ENCODE data around the gene PIGBOS1.

DNA sequence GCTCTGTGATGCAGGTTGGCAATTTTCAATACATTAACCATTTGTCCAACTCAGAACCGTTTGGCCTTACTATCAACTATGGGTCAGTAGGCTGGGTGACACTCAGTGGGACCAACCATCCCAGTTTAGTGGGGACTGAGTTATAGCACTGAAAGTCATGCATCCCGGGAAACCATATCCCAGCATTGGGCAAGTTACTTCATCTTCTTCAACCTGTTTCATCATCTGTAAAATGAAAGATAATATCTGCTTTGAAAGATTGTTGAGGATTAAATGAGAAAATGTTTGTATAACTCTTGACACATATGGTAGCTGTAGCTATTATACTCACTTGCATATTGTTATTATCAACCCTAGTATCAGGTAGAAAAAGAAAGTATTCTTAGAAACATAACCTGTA, 41.2 kb downstream of the PIGBOS1 start:
- TF ChIP-seq, protein P1, sequence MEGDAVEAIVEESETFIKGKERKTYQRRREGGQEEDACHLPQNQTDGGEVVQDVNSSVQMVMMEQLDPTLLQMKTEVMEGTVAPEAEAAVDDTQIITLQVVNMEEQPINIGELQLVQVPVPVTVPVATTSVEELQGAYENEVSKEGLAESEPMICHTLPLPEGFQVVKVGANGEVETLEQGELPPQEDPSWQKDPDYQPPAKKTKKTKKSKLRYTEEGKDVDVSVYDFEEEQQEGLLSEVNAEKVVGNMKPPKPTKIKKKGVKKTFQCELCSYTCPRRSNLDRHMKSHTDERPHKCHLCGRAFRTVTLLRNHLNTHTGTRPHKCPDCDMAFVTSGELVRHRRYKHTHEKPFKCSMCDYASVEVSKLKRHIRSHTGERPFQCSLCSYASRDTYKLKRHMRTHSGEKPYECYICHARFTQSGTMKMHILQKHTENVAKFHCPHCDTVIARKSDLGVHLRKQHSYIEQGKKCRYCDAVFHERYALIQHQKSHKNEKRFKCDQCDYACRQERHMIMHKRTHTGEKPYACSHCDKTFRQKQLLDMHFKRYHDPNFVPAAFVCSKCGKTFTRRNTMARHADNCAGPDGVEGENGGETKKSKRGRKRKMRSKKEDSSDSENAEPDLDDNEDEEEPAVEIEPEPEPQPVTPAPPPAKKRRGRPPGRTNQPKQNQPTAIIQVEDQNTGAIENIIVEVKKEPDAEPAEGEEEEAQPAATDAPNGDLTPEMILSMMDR (IDR thresholded peaks at IDR 0.05; ENCODE audit: insufficient read depth, low read depth, low read length), result no peak
- no peak for TF ChIP-seq EZH2 (IDR thresholded peaks at IDR 0.05; ENCODE audit: insufficient read depth, low read length)

Measured in astrocyte (in vitro differentiated cells and primary cell).